SH-SY5Y (cell line): ENCODE measurements around the gene CCDC186.

Experiments
- GATA2 ChIP-seq: IDR thresholded peaks from 2 replicates; pipeline ENCODE4 v1.6.1; 2011; ENCODE audit warnings: mild to moderate bottlenecking, low read depth, low read length
- GATA3 ChIP-seq: IDR thresholded peaks from 2 replicates; pipeline ENCODE4 v1.6.1; 2011; ENCODE audit warnings: low read depth, mild to moderate bottlenecking, low read length, moderate library complexity

DNA sequence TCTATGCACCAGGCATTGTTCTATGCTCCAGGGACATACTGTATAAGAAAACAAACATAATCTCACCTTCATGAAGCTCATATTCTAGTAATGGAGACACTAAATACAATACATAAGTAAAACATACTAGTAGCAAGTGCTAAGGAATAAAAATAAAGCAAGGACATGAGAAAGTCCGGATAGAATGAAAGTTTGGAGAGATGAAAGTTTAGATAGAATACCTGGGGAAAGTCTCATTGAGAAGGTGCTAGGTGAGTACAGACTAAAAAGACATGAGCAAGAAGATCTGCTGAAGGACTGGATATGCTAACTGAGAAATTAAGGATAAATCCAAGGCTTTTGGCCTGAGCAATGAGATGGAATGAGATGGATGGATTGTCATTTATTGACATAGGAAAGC, 34.0 kb downstream of the CCDC186 start:
- no peak for TF ChIP-seq GATA3
- TF ChIP-seq GATA2 = no peak
